ENCODE measurements around the gene GABRR1.

DNA sequence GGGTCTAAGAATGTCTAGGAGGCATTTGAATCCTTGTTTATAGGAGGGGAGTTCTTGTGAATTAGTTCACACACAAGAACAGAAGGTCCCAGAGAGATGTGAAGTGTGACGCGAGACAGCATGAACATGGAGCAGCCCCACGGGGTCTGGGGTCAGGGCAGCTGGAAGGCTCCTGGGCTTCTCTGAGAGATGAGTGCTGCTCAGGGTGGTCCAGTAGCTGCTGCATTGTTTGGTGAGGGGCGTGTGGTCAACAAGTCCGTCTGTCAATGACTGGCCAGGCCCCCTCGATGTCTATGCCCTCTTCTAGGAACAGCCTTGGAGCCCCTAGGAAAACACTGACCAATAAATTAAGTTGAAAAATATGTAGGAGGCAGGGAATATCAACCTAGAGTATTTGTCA, 40.2 kb upstream of the GABRR1 start:
- TF ChIP-seq CTCF (IDR thresholded peaks at IDR 0.05; ENCODE audit: poor library complexity) (no peak), EZH2 (IDR thresholded peaks at IDR 0.05; ENCODE audit: borderline replicate concordance) (no peak), EZH2phosphoT487 (IDR thresholded peaks at IDR 0.05; ENCODE audit: low read depth, severe bottlenecking, unreplicated experiment) (no peak)

Data from hepatocyte (in vitro differentiated cells).